ENCODE measurements around the gene ATP1B2. TPM values are rescaled to one million over a fixed set of nuclear protein-coding genes. Genes with fewer than 3 reads are reported as not detected.

Gene ATP1B2
- polyA plus RNA-seq, 1 of the 3 experiments (the other 2 are of a cell fraction), result 0.05 TPM

DNA sequence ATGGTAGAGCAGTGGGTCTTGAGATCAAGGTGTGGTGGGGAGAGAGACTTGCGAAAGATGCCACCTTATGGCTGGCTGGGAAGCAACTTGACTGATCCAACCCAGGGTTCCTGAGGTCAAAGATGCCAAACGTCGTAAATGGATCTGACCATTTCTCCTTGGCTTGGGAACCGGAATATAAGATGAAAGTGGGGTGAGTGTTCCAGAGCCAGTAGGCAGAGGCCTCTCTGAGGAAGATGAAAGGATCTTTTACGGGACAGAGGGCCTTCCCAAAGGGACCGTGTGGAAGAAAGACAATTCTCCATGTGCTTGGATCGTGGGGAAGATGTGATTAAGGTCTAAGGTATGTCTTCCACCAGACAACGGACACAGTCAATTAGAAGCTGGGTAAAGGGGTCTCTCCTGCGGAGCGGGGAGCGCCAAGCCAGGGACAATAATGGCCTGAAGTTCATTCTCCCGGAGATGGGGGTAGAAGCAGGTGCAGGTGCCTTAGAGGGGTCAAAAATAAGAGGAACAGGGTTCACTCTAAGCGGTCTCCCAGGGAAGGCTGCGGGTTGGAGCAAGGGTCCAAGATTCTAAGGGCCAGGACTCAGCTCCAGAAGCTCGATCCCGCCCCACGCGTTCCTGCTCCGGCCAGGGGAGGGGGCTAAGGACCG is 36.8 kb upstream of the ATP1B2 start:
- peaks cover 11 to 23% of the 10 kb centered on the region in 2 experiments for H3K36me3 ChIP-seq (replicated peaks in 1 of 2; ENCODE audit: control insufficient read depth in 1 of 2, insufficient read depth in 2 of 2, low read length in 1 of 2)
- TF ChIP-seq, protein P1, sequence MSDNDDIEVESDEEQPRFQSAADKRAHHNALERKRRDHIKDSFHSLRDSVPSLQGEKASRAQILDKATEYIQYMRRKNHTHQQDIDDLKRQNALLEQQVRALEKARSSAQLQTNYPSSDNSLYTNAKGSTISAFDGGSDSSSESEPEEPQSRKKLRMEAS (IDR thresholded peaks at IDR 0.05; ENCODE audit: low read depth), result peak; percentile 47; the same call in 1 of the 2 replicates
- TF ChIP-seq MXI1 (IDR thresholded peaks at IDR 0.05; ENCODE audit: low read depth, low read length) (peak; percentile 17; the same call in 1 of the 2 replicates), TEAD4 (IDR thresholded peaks at IDR 0.05; ENCODE audit: borderline replicate concordance, insufficient read depth) (no peak), USF2 (IDR thresholded peaks at IDR 0.05; ENCODE audit: borderline replicate concordance, low read depth, low read length) (no peak), EZH2phosphoT487 (IDR thresholded peaks at IDR 0.05; ENCODE audit: borderline replicate concordance, low read depth) (no peak), GATA2 (CRISPR knock-in tag; IDR thresholded peaks at IDR 0.05) (no peak), SMC3 (IDR thresholded peaks at IDR 0.05; ENCODE audit: low read depth, low read length) (no peak), POLR2AphosphoS5 (IDR thresholded peaks at IDR 0.05; ENCODE audit: low read depth, low read length) (no peak), TCF12 (IDR thresholded peaks at IDR 0.05) (no peak), USF1 (IDR thresholded peaks at IDR 0.05; ENCODE audit: borderline replicate concordance, low read depth) (no peak), SIN3A (IDR thresholded peaks at IDR 0.05; ENCODE audit: borderline replicate concordance, low read depth, low read length) (no peak), FOXM1 (IDR thresholded peaks at IDR 0.05; ENCODE audit: low read depth) (no peak), GABPA (IDR thresholded peaks at IDR 0.05; ENCODE audit: low read depth) (no peak), RFX5 (IDR thresholded peaks at IDR 0.05; ENCODE audit: low read length) (no peak), RAD21 (IDR thresholded peaks at IDR 0.05; ENCODE audit: low read length) (0 out of 2 replicates have a peak, but pooled peaks have one; percentile 10), RCOR1 (IDR thresholded peaks at IDR 0.05; ENCODE audit: low read length) (no peak), FOSL2 (IDR thresholded peaks at IDR 0.05; ENCODE audit: borderline replicate concordance, low read depth) (no peak), NRF1 (IDR thresholded peaks at IDR 0.05; ENCODE audit: low read depth, low read length) (no peak), FOXJ3 (CRISPR knock-in tag; IDR thresholded peaks at IDR 0.05) (no peak), JUND (IDR thresholded peaks at IDR 0.05) (no peak), CHD2 (IDR thresholded peaks at IDR 0.05; ENCODE audit: low read length, partially characterized antibody) (no peak), EP300 (IDR thresholded peaks at IDR 0.05; ENCODE audit: borderline replicate concordance in 1 of 2, low read depth in 1 of 2, low read length in 1 of 2) (no peak)
- TF ChIP-seq, protein P2, sequence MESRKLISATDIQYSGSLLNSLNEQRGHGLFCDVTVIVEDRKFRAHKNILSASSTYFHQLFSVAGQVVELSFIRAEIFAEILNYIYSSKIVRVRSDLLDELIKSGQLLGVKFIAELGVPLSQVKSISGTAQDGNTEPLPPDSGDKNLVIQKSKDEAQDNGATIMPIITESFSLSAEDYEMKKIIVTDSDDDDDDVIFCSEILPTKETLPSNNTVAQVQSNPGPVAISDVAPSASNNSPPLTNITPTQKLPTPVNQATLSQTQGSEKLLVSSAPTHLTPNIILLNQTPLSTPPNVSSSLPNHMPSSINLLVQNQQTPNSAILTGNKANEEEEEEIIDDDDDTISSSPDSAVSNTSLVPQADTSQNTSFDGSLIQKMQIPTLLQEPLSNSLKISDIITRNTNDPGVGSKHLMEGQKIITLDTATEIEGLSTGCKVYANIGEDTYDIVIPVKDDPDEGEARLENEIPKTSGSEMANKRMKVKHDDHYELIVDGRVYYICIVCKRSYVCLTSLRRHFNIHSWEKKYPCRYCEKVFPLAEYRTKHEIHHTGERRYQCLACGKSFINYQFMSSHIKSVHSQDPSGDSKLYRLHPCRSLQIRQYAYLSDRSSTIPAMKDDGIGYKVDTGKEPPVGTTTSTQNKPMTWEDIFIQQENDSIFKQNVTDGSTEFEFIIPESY (IDR thresholded peaks at IDR 0.05; ENCODE audit: borderline replicate concordance, low read depth), result no peak
- TF ChIP-seq, protein P3, sequence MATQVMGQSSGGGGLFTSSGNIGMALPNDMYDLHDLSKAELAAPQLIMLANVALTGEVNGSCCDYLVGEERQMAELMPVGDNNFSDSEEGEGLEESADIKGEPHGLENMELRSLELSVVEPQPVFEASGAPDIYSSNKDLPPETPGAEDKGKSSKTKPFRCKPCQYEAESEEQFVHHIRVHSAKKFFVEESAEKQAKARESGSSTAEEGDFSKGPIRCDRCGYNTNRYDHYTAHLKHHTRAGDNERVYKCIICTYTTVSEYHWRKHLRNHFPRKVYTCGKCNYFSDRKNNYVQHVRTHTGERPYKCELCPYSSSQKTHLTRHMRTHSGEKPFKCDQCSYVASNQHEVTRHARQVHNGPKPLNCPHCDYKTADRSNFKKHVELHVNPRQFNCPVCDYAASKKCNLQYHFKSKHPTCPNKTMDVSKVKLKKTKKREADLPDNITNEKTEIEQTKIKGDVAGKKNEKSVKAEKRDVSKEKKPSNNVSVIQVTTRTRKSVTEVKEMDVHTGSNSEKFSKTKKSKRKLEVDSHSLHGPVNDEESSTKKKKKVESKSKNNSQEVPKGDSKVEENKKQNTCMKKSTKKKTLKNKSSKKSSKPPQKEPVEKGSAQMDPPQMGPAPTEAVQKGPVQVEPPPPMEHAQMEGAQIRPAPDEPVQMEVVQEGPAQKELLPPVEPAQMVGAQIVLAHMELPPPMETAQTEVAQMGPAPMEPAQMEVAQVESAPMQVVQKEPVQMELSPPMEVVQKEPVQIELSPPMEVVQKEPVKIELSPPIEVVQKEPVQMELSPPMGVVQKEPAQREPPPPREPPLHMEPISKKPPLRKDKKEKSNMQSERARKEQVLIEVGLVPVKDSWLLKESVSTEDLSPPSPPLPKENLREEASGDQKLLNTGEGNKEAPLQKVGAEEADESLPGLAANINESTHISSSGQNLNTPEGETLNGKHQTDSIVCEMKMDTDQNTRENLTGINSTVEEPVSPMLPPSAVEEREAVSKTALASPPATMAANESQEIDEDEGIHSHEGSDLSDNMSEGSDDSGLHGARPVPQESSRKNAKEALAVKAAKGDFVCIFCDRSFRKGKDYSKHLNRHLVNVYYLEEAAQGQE (IDR thresholded peaks at IDR 0.05; ENCODE audit: low read depth, low read length), result no peak
- TF ChIP-seq, protein P4, sequence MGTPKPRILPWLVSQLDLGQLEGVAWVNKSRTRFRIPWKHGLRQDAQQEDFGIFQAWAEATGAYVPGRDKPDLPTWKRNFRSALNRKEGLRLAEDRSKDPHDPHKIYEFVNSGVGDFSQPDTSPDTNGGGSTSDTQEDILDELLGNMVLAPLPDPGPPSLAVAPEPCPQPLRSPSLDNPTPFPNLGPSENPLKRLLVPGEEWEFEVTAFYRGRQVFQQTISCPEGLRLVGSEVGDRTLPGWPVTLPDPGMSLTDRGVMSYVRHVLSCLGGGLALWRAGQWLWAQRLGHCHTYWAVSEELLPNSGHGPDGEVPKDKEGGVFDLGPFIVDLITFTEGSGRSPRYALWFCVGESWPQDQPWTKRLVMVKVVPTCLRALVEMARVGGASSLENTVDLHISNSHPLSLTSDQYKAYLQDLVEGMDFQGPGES (IDR thresholded peaks at IDR 0.05; ENCODE audit: low read depth, low read length), result no peak

More for the DNA sequence above, 36.8 kb upstream of the ATP1B2 start:
- Histone ChIP-seq H3K27ac (ENCODE audit: low read depth in 2 of 2, low read length in 1 of 2) (peak overlapping the region; percentile 75 to 84), H3K4me2 (peak overlapping the region; percentile 93), H3K4me3 (ENCODE audit: low read depth in 2 of 2, low read length in 1 of 2) (peak overlapping the region; percentile 77 to 90), H3F3A (replicated peaks; ENCODE audit: insufficient read depth) (peaks cover 4% of the 10 kb centered on the region), H2AFZ (ENCODE audit: low read depth) (no peak overlapping the region), H3K9ac (peak overlapping the region; percentile 85), H3K4me1 (ENCODE audit: control insufficient read depth in 1 of 2, insufficient read depth in 2 of 2, low read depth in 1 of 2, low read length in 1 of 2) (peaks cover 0 to 18% of the 10 kb centered on the region in 2 experiments; a peak in 3 of 4 replicates), H3K79me2 (ENCODE audit: insufficient read depth) (peaks cover 54% of the 10 kb centered on the region), H3K9me3 (no peaks in the 10 kb centered on the region), H3K9me2 (no peaks in the 10 kb centered on the region), H4K20me1 (ENCODE audit: insufficient read depth) (peaks cover 48% of the 10 kb centered on the region), H3K27me3 (ENCODE audit: insufficient read depth) (no peaks in the 10 kb centered on the region)
- ChIA-PET CTCF (interaction anchor here (0.7 to 2.1 kb wide), 11 partner anchors 13 to 74 kb away, joined by 3 to 14 read pairs (median 6); partner anchors contain the start of genes ATP1B2, CD68, MPDU1 and SAT2), POLR2A (interaction anchor here (0.7 to 2.4 kb wide), 4 partner anchors 13 to 74 kb away, joined by 3 to 19 read pairs (median 9); partner anchors contain the start of genes SAT2, TP53 and WRAP53)
- no peak for DNase-seq
- WGBS (ENCODE audit: low lambda C conversion rate), result 8% methylated on average over 19 of the region's 20 CpGs
